CD4-positive, CD25-positive, alpha-beta regulatory T cell (primary cell): ENCODE measurements around the gene ACOT12. TPM values are rescaled to one million over a fixed set of nuclear protein-coding genes. Genes with fewer than 3 reads are reported as not detected.

Experiments used
- ATAC-seq, 2 donors: fragments of 150-1000 bp; cut with Tn5 transposase; one replicate each; pipeline ENCODE4 v1.10.0; 2021; ENCODE audit warnings: low read depth in 2 of 2, moderate number of reproducible peaks in 2 of 2, moderate library complexity in 1 of 2
- DNase-seq, 3 donors: peaks; one replicate each; pipeline versions ENCODE4 v3.0.0 to v3.0.0-alpha.2; 2012 to 2022; ENCODE audit warnings: mixed read lengths in 1 of 3
- H3K27ac ChIP-seq: one replicate; pipeline ENCODE4 v1.7.0; 2013; ENCODE audit warnings: mild to moderate bottlenecking, low read length; ENCODE audit not compliant: insufficient read depth, poor library complexity, severe bottlenecking
- H3K27me3 ChIP-seq: one replicate; pipeline ENCODE4 v1.7.0; 2013; ENCODE audit warnings: low read length; ENCODE audit not compliant: control insufficient read depth, insufficient read depth
- H3K36me3 ChIP-seq: one replicate; pipeline ENCODE4 v1.7.0; 2013; ENCODE audit warnings: mild to moderate bottlenecking, low read length, moderate library complexity; ENCODE audit not compliant: control insufficient read depth, insufficient read depth
- H3K4me1 ChIP-seq: 2 replicates; pipeline ENCODE4 v1.7.0; 2013; ENCODE audit warnings: mild to moderate bottlenecking, low read length; ENCODE audit not compliant: insufficient read depth, control insufficient read depth, poor library complexity, severe bottlenecking
- H3K4me3 ChIP-seq: one replicate; pipeline ENCODE4 v1.7.0; 2013; ENCODE audit warnings: low read depth, mild to moderate bottlenecking, low read length, moderate library complexity
- H3K9me3 ChIP-seq, 2 experiments: 1 replicate in 1 of 2; 2 replicates in 1 of 2; pipeline ENCODE4 v1.7.0; 2013; ENCODE audit warnings: low read length in 2 of 2, mild to moderate bottlenecking in 1 of 2, moderate library complexity in 1 of 2; ENCODE audit not compliant: control insufficient read depth in 2 of 2
- H3K27ac Mint-ChIP-seq, 3 donors: one replicate each; pipeline ENCODE4 v1.8.0; 2020 to 2022; ENCODE audit warnings: mild to moderate bottlenecking in 3 of 3, mixed read lengths in 3 of 3, moderate library complexity in 2 of 3
- H3K27me3 Mint-ChIP-seq: one replicate; pipeline ENCODE4 v1.8.0; 2022; ENCODE audit warnings: mild to moderate bottlenecking, mixed read lengths
- H3K36me3 Mint-ChIP-seq: one replicate; pipeline ENCODE4 v1.8.0; 2020; ENCODE audit warnings: mixed read lengths
- H3K4me1 Mint-ChIP-seq, 4 donors: one replicate each; pipeline ENCODE4 v1.8.0; 2020 to 2022; ENCODE audit warnings: mixed read lengths in 4 of 4, mild to moderate bottlenecking in 1 of 4
- H3K4me3 Mint-ChIP-seq, 4 donors: one replicate each; pipeline ENCODE4 v1.8.0; 2020 to 2022; ENCODE audit warnings: mild to moderate bottlenecking in 4 of 4, mixed read lengths in 4 of 4, moderate library complexity in 3 of 4
- H3K9me3 Mint-ChIP-seq, 7 donors: one replicate each; pipeline ENCODE4 v1.8.0; 2020 to 2022; ENCODE audit warnings: mixed read lengths in 7 of 7, mild to moderate bottlenecking in 3 of 7, moderate library complexity in 2 of 7
- polyA plus RNA-seq, 4 donors: library from polyadenylated mRNA; unstranded; fragments of 300-500 nt; fragmentation: Illumina TruSeq; gene quantifications; one replicate each; pipeline ENCODE4 v1.2.3, GENCODE V29; 2021
- total RNA-seq: library from RNA; stranded (reverse); gene quantifications from one replicate; pipeline ENCODE4 v1.2.3, GENCODE V29; 2022

ACOT12 gene
- total and polyA plus RNA-seq, 5 donors from 2014 or later = not detected

- Histone ChIP-seq H3K27ac (no peak overlapping the region), H3K36me3 (no peaks in the 10 kb centered on the region), H3K9me3 (no peaks in the 10 kb centered on the region), H3K4me3 (no peak overlapping the region), H3K27me3 (peaks cover 15% of the 10 kb centered on the region), H3K4me1 (no peaks in the 10 kb centered on the region)
- Mint-ChIP-seq H3K36me3 (no peaks in the 10 kb centered on the region), H3K27me3 (peaks cover 56% of the 10 kb centered on the region), H3K4me1 (peaks cover 0 to 8% (median 0%) of the 10 kb centered on the region in 4 donors), H3K27ac (no peak overlapping the region), H3K9me3 (peaks cover 0 to 7% (median 0%) of the 10 kb centered on the region in 7 donors), H3K4me3 (no peak overlapping the region)
- no peak for ATAC-seq
- no peak for DNase-seq
Observed at GRCh38 chr5:81398741-81399140, 4.8 kb upstream of the ACOT12 start.

- H3K4me1 Mint-ChIP-seq = peaks cover 0 to 13% (median under 1%) of the 10 kb centered on the region in 4 donors
- H3K27me3 Mint-ChIP-seq = peaks cover 65% of the 10 kb centered on the region
- H3K9me3 ChIP-seq = no peaks in the 10 kb centered on the region
Observed at GRCh38 chr5:81397176-81397575, 3.2 kb upstream of the ACOT12 start.

GRCh38 chr5:81395262-81395661 is 1.3 kb upstream of the ACOT12 start:
- no peak overlapping the region for H3K4me3 ChIP-seq
- ATAC-seq = no peak
- H3K4me3 Mint-ChIP-seq = no peak overlapping the region
- H3K9me3 Mint-ChIP-seq = peaks cover 0 to 7% (median 0%) of the 10 kb centered on the region in 7 donors
- peaks cover 0 to 13% (median under 1%) of the 10 kb centered on the region in 4 donors for H3K4me1 Mint-ChIP-seq
- peaks cover 67% of the 10 kb centered on the region for H3K27me3 Mint-ChIP-seq
- H3K36me3 ChIP-seq = no peaks in the 10 kb centered on the region
- H3K9me3 ChIP-seq = no peaks in the 10 kb centered on the region
- no peaks in the 10 kb centered on the region for H3K36me3 Mint-ChIP-seq
- H3K4me1 ChIP-seq = no peaks in the 10 kb centered on the region
- no peak overlapping the region for H3K27ac Mint-ChIP-seq
- H3K27me3 ChIP-seq = peaks cover 30% of the 10 kb centered on the region
- no peak overlapping the region for H3K27ac ChIP-seq
- no peak for DNase-seq

More at GRCh38 chr5:81397176-81397575, 3.2 kb upstream of the ACOT12 start:
- no peak for ATAC-seq
- no peak for DNase-seq
- Mint-ChIP-seq H3K36me3 (no peaks in the 10 kb centered on the region), H3K27ac (no peak overlapping the region), H3K9me3 (peaks cover 0 to 7% (median 0%) of the 10 kb centered on the region in 7 donors), H3K4me3 (no peak overlapping the region)
- H3K36me3 ChIP-seq = no peaks in the 10 kb centered on the region
- H3K4me3 ChIP-seq = no peak overlapping the region
- peaks cover 18% of the 10 kb centered on the region for H3K27me3 ChIP-seq
- no peak overlapping the region for H3K27ac ChIP-seq
- H3K4me1 ChIP-seq = no peaks in the 10 kb centered on the region

GRCh38 chr5:81393430-81393782 is 528 bp downstream of the ACOT12 start:
- Histone ChIP-seq H3K4me1 (no peaks in the 10 kb centered on the region), H3K9me3 (no peaks in the 10 kb centered on the region), H3K36me3 (no peaks in the 10 kb centered on the region), H3K27ac (no peak overlapping the region), H3K4me3 (no peak overlapping the region), H3K27me3 (peaks cover 27% of the 10 kb centered on the region)
- Mint-ChIP-seq H3K9me3 (peaks cover 0 to 7% (median 0%) of the 10 kb centered on the region in 7 donors), H3K27ac (no peak overlapping the region), H3K4me1 (peaks cover 0 to 13% (median under 1%) of the 10 kb centered on the region in 4 donors), H3K27me3 (peaks cover 63% of the 10 kb centered on the region), H3K4me3 (peak overlapping the region in 1 of 4 donors; percentile 46), H3K36me3 (no peaks in the 10 kb centered on the region)
- DNase-seq (no peak), ATAC-seq (no peak)

- no peaks in the 10 kb centered on the region for H3K36me3 ChIP-seq
- H3K4me3 Mint-ChIP-seq = no peak overlapping the region
- H3K4me3 ChIP-seq = no peak overlapping the region
- H3K27me3 ChIP-seq = peaks cover 15% of the 10 kb centered on the region
- peaks cover 43% of the 10 kb centered on the region for H3K27me3 Mint-ChIP-seq
- no peak overlapping the region for H3K27ac Mint-ChIP-seq
- peaks cover 0 to 4% (median 0%) of the 10 kb centered on the region in 7 donors for H3K9me3 Mint-ChIP-seq
- DNase-seq (no peak), ATAC-seq (no peak)
- no peak overlapping the region for H3K27ac ChIP-seq
- H3K36me3 Mint-ChIP-seq = no peaks in the 10 kb centered on the region
- H3K4me1 ChIP-seq = no peaks in the 10 kb centered on the region
- H3K4me1 Mint-ChIP-seq = peaks cover 0 to 5% (median under 1%) of the 10 kb centered on the region in 4 donors
- no peaks in the 10 kb centered on the region for H3K9me3 ChIP-seq
Observed at GRCh38 chr5:81389025-81389424, 4.9 kb downstream of the ACOT12 start.

GRCh38 chr5:81388169-81388568 is 5.8 kb downstream of the ACOT12 start:
- Histone ChIP-seq H3K4me1 (no peaks in the 10 kb centered on the region), H3K4me3 (no peak overlapping the region), H3K36me3 (no peaks in the 10 kb centered on the region), H3K27me3 (peaks cover 12% of the 10 kb centered on the region), H3K9me3 (no peaks in the 10 kb centered on the region), H3K27ac (no peak overlapping the region)
- Mint-ChIP-seq H3K36me3 (no peaks in the 10 kb centered on the region), H3K9me3 (peaks cover 0 to 4% (median 0%) of the 10 kb centered on the region in 7 donors), H3K27ac (no peak overlapping the region), H3K4me3 (no peak overlapping the region), H3K27me3 (peaks cover 39% of the 10 kb centered on the region), H3K4me1 (peaks cover 0 to 2% (median 0%) of the 10 kb centered on the region in 4 donors)
- ATAC-seq = no peak
- no peak for DNase-seq

- ATAC-seq (no peak), DNase-seq (no peak)
- H3K4me3 Mint-ChIP-seq = no peak overlapping the region
- H3K27me3 ChIP-seq = no peaks in the 10 kb centered on the region
- H3K4me1 Mint-ChIP-seq = no peaks in the 10 kb centered on the region
- H3K9me3 Mint-ChIP-seq = no peaks in the 10 kb centered on the region
- no peak overlapping the region for H3K27ac Mint-ChIP-seq
- no peak overlapping the region for H3K27ac ChIP-seq
- no peak overlapping the region for H3K4me3 ChIP-seq
- H3K36me3 ChIP-seq = no peaks in the 10 kb centered on the region
- no peaks in the 10 kb centered on the region for H3K9me3 ChIP-seq
- H3K27me3 Mint-ChIP-seq = peaks cover 19% of the 10 kb centered on the region
- H3K36me3 Mint-ChIP-seq = no peaks in the 10 kb centered on the region
- no peaks in the 10 kb centered on the region for H3K4me1 ChIP-seq
Observed at GRCh38 chr5:81383867-81384266, 10.1 kb downstream of the ACOT12 start.

- no peak overlapping the region for H3K27ac ChIP-seq
- peaks cover 0 to 2% (median 0%) of the 10 kb centered on the region in 7 donors for H3K9me3 Mint-ChIP-seq
- no peak overlapping the region for H3K4me3 ChIP-seq
- DNase-seq (no peak), ATAC-seq (no peak)
- no peak overlapping the region for H3K27ac Mint-ChIP-seq
- H3K4me3 Mint-ChIP-seq = no peak overlapping the region
- H3K27me3 Mint-ChIP-seq = peaks cover 19% of the 10 kb centered on the region
- H3K4me1 Mint-ChIP-seq = no peaks in the 10 kb centered on the region
- no peaks in the 10 kb centered on the region for H3K27me3 ChIP-seq
- H3K36me3 Mint-ChIP-seq = no peaks in the 10 kb centered on the region
- no peaks in the 10 kb centered on the region for H3K4me1 ChIP-seq
- H3K36me3 ChIP-seq = no peaks in the 10 kb centered on the region
- no peaks in the 10 kb centered on the region for H3K9me3 ChIP-seq
Observed at GRCh38 chr5:81371354-81371876, 22.5 kb downstream of the ACOT12 start.
